ENCODE data around the gene EHMT1. TPM values are rescaled to one million over a fixed set of nuclear protein-coding genes. Genes with fewer than 3 reads are reported as not detected.

Gene EHMT1
- total and polyA plus RNA-seq, 2 of the 8 experiments (the other 6 are each of a cell fraction or from before 2014, with no cell fraction given): 95.7 to 163 TPM

- no peak for TF ChIP-seq NRF1 (IDR thresholded peaks at IDR 0.05; ENCODE audit: low read depth, low read length)
- no peak for TF ChIP-seq HDAC6 (IDR thresholded peaks at IDR 0.05; ENCODE audit: low read depth, low read length)
- no peak for TF ChIP-seq SP1 (IDR thresholded peaks at IDR 0.05; ENCODE audit: low read depth, low read length)
- TF ChIP-seq MAX (IDR thresholded peaks at IDR 0.05): no peak
- no peak for TF ChIP-seq PHF8 (conservative IDR thresholded peaks at IDR 0.05; ENCODE audit: low read depth, low read length)
- no peak for TF ChIP-seq E2F6 (IDR thresholded peaks at IDR 0.05)
- TF ChIP-seq SP2 (IDR thresholded peaks at IDR 0.05; ENCODE audit: low read length): no peak
- no peak for TF ChIP-seq RNF2 (IDR thresholded peaks at IDR 0.05; ENCODE audit: borderline replicate concordance, low read depth, low read length, missing control alignments, poor library complexity, severe bottlenecking)
- TF ChIP-seq NANOG (IDR thresholded peaks at IDR 0.05; ENCODE audit: insufficient read depth, low read depth, low read length, poor library complexity, severe bottlenecking): no peak
These were observed 119.9 kb downstream of the EHMT1 start (continued) for GRCh38 chr9:137738703-137739102.

Data from H1 (cell line).